Urinary bladder (tissue), 4 donors: ENCODE results near the gene ALG1. TPM values are rescaled to one million over a fixed set of nuclear protein-coding genes. Genes with fewer than 3 reads are reported as not detected.
"Not testable (repeated sequence)": the region's sequence is repeated elsewhere in the genome, so short reads cannot be mapped to it uniquely, and the experiment has no call there.

ENCODE experiments used
- DNase-seq: peaks from one replicate; pipeline ENCODE4 v3.0.0-alpha.2; 2015; ENCODE audit errors: extremely low spot score
- H3K27ac ChIP-seq: one replicate; pipeline ENCODE4 v1.5.1; 2013; ENCODE audit warnings: low read depth, mild to moderate bottlenecking, moderate library complexity
- H3K36me3 ChIP-seq: one replicate; pipeline ENCODE4 v1.6.1; 2013; ENCODE audit warnings: mild to moderate bottlenecking, moderate library complexity; ENCODE audit not compliant: insufficient read depth
- H3K4me1 ChIP-seq: one replicate; pipeline ENCODE4 v1.6.1; 2013; ENCODE audit warnings: mild to moderate bottlenecking, moderate library complexity; ENCODE audit not compliant: insufficient read depth
- H3K4me3 ChIP-seq: one replicate; pipeline ENCODE4 v1.5.1; 2013; ENCODE audit warnings: low read depth, low read length
- WGBS: extraction: QIAGEN DNeasy Blood & Tissue Kit; methylation state at CpG from one replicate; pipeline ENCODE4 v1.1.7; 2013; 5-methylcytosine and 5-hydroxymethylcytosine counted together
- polyA plus RNA-seq: library from polyadenylated mRNA; stranded (reverse); fragments of 200-250 nt; gene quantifications from one replicate; pipeline ENCODE4 v1.2.3, GENCODE V29; 2013
- total RNA-seq: library from RNA; depleted of rRNA; stranded (reverse); fragments of >200 nt; gene quantifications from one replicate; pipeline ENCODE4 v1.2.3, GENCODE V29; 2014
- donor health status: healthy with polysubstance abuse.
- donor health status: healthy.

The ALG1 gene
- total and polyA plus RNA-seq, 2 donors: 15.1 to 18.5 TPM

DNA sequence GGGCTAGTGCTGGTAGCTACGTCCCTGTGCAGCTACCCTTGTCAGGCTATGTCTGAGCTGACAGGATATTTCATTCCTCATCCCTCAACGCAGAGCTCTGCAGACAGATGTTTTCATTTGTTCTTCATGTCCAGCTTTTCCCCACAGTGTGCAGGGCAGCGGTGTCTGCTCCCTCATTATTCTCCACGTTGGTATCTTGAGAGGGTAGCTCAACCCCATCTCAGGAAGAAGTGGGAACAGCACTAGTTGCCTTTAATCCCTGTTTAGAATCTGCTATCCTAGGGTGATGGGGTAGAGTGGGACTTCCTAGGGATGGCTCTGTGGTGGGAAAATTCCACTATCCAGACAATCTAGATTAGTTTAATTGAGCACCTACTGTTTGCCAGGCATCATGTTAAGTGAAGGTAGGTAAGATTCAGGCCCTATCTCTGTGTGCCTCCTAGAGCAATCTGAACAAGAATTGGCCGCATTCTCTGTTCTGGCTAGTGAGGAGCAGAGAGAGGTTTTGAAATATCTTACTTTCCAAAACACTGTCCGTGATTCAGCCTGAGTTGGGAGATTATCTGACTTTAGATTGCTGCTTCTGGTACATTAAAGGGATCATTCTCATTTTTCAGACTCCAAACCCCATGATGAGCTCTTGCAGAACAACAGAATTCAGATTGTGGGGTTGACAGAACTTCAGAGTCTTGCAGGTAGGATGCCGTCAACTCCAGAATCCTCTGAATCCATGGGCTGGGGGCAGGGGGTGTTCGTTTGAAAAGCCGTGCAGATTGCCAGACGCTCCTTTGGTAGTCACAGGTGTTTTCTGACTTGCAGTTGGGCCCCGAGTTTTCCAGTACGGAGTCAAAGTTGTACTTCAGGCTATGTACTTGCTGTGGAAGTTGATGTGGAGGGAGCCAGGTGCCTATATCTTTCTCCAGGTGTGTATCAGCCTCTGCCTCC lies 963 bp downstream of the ALG1 start:
- H3K4me1 ChIP-seq: no peaks in the 10 kb centered on the region
- peak overlapping the region; percentile 56 for H3K4me3 ChIP-seq
- no peak overlapping the region for H3K27ac ChIP-seq
- 58% methylated on average over 12 of the region's 12 CpGs for WGBS
- no peaks in the 10 kb centered on the region for H3K36me3 ChIP-seq
- DNase-seq: no peak

- WGBS: 81% methylated on average over 2 of the region's 2 CpGs
- no peak for DNase-seq
- no peaks in the 10 kb centered on the region for H3K36me3 ChIP-seq
- no peak overlapping the region for H3K4me3 ChIP-seq
- H3K27ac ChIP-seq: no peak overlapping the region
- H3K4me1 ChIP-seq: no peaks in the 10 kb centered on the region
Measured at GRCh38 chr16:5073279-5073629, 1.6 kb downstream of the ALG1 start.

DNA sequence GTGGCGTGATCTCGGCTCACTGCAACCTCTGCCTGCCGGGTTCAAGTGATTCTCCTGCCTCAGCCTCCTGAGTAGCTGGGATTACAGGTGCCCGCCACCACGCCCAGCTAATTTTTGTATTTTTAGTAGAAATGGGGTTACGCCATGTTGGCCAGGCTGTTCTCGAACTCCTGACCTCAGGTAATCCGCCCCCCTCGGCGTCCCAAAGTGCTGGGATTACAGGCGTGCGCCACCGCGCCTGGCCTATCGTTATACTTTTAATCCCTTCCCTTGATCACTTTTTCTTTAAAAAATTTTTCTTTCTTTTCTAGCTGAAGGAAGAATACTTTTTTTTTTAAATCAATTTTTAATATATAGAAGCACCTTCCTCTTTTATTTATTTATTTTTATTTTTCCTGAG lies 2.1 kb downstream of the ALG1 start:
- not testable (repeated sequence) for H3K4me1 ChIP-seq, DNase-seq, H3K4me3 ChIP-seq, H3K36me3 ChIP-seq, H3K27ac ChIP-seq
- 96% methylated on average over 15 of the region's 15 CpGs for WGBS

GRCh38 chr16:5075637-5076036 lies 4.0 kb downstream of the ALG1 start:
- Histone ChIP-seq H3K4me1 (no peaks in the 10 kb centered on the region), H3K4me3 (no peak overlapping the region), H3K27ac (no peak overlapping the region), H3K36me3 (no peaks in the 10 kb centered on the region)
- no peak for DNase-seq
- WGBS: 81% methylated on average over 5 of the region's 5 CpGs

DNA sequence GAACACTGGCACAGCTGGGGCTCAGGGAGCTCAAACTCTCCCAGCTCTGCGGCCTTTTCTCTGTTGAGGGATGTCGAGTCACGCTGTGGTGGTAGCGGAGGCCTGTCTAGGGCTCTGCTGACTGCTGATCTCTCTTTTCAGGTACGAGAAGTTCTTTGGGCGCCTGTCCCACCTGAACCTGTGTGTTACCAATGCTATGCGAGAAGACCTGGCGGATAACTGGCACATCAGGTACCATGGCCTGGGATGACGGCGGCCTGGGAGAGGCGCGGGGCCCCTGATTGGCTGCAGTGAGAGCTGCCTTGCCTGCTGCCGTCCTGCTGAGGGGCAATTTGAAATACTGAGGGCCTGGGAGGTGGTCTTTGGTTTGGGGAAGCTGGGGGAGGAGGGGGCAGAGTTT lies 5.7 kb downstream of the ALG1 start:
- no peak for DNase-seq
- 96% methylated on average over 13 of the region's 13 CpGs for WGBS
- no peaks in the 10 kb centered on the region for H3K4me1 ChIP-seq
- H3K4me3 ChIP-seq: no peak overlapping the region
- no peak overlapping the region for H3K27ac ChIP-seq
- H3K36me3 ChIP-seq: no peaks in the 10 kb centered on the region

DNA sequence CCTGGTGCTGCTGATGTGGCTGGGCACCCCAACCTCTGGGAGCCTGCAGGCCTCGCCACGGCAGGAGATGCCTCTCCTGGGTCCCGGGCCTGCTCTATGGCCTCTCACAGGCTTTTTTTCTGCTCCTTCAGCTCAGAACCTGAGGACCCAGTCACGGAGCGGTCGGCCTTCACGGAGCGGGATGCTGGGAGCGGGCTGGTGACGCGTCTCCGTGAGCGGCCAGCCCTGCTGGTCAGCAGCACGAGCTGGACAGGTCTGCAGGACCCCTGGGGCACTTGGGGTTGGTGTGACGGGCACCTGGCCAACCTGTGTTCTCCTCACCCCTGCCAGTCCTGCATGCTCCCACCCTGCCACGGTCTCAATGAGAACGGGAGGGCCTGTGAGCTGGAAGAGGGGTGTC lies 7.0 kb downstream of the ALG1 start:
- Histone ChIP-seq H3K36me3 (peaks cover 3% of the 10 kb centered on the region), H3K4me1 (no peaks in the 10 kb centered on the region), H3K4me3 (no peak overlapping the region), H3K27ac (no peak overlapping the region)
- DNase-seq: no peak
- 91% methylated on average over 17 of the region's 17 CpGs for WGBS

GRCh38 chr16:5080461-5080860 lies 8.8 kb downstream of the ALG1 start:
- not testable (repeated sequence) for H3K36me3 ChIP-seq, H3K4me3 ChIP-seq, H3K27ac ChIP-seq, H3K4me1 ChIP-seq, DNase-seq
- WGBS: 89% methylated on average over 12 of the region's 12 CpGs

- H3K4me1 ChIP-seq, H3K36me3 ChIP-seq, H3K4me3 ChIP-seq, DNase-seq, H3K27ac ChIP-seq: not testable (repeated sequence)
- 76% methylated on average over 9 of the region's 9 CpGs for WGBS
Measured at GRCh38 chr16:5080996-5081395, 9.4 kb downstream of the ALG1 start.

- H3K4me3 ChIP-seq, DNase-seq, H3K4me1 ChIP-seq, H3K36me3 ChIP-seq, H3K27ac ChIP-seq: not testable (repeated sequence)
- 87% methylated on average over 9 of the region's 9 CpGs for WGBS
Measured at GRCh38 chr16:5083646-5084045, 12.0 kb downstream of the ALG1 start.

- not testable (repeated sequence) for H3K27ac ChIP-seq, DNase-seq, H3K4me1 ChIP-seq, H3K4me3 ChIP-seq, H3K36me3 ChIP-seq
- 83% methylated on average over 11 of the region's 11 CpGs for WGBS
Measured at GRCh38 chr16:5084099-5084731, 12.6 kb downstream of the ALG1 start.

DNA sequence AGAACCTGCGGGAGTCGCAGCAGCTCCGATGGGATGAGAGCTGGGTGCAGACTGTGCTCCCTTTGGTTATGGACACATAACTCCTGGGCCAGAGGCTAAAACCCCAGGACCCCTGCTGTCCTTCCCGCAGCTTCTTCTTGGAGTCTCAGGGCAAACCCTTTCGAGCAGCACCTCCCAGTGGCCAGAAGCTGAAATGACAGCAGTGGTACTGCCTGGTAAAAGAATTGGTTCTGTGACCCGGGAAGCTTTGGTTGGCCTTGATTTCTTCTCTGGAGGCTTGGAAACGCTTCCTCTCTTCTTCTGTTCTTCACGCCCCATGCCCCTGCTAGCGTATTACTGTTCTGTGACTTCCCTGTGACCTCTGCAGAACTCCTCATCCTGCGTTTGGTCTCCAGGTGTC lies 13.2 kb downstream of the ALG1 start:
- 70% methylated on average over 10 of the region's 10 CpGs for WGBS
- not testable (repeated sequence) for H3K4me3 ChIP-seq, H3K4me1 ChIP-seq, H3K36me3 ChIP-seq, H3K27ac ChIP-seq, DNase-seq

- not testable (repeated sequence) for DNase-seq
- WGBS: 95% methylated on average over 11 of the region's 11 CpGs
Measured at GRCh38 chr16:5085716-5086115, 14.1 kb downstream of the ALG1 start.

GRCh38 chr16:5088086-5088790 lies 16.6 kb downstream of the ALG1 start:
- not testable (repeated sequence) for DNase-seq, H3K4me3 ChIP-seq, H3K36me3 ChIP-seq, H3K4me1 ChIP-seq, H3K27ac ChIP-seq
- WGBS: 88% methylated on average over 18 of the region's 18 CpGs

More at GRCh38 chr16:5085716-5086115, 14.1 kb downstream of the ALG1 start:
- H3K36me3 ChIP-seq, H3K4me1 ChIP-seq, H3K27ac ChIP-seq, H3K4me3 ChIP-seq: not testable (repeated sequence)

GRCh38 chr16:5088936-5089335 lies 17.3 kb downstream of the ALG1 start:
- not testable (repeated sequence) for H3K27ac ChIP-seq, H3K4me1 ChIP-seq, DNase-seq, H3K4me3 ChIP-seq, H3K36me3 ChIP-seq
- WGBS: 89% methylated on average over 17 of the region's 17 CpGs
